Nephron (organoid): Measurements from ENCODE around the gene AP3B1.

Source experiments
- H3K27ac Mint-ChIP-seq, 3 experiments: 2 replicates each; pipeline ENCODE4 v1.8.0; 2020; ENCODE audit warnings: mixed read lengths in 3 of 3, mild to moderate bottlenecking in 2 of 3, moderate library complexity in 1 of 3
- H3K27me3 Mint-ChIP-seq: 2 replicates; pipeline ENCODE4 v1.8.0; 2021; ENCODE audit warnings: low read depth, mild to moderate bottlenecking, moderate library complexity, mixed read lengths
- H3K36me3 Mint-ChIP-seq: 2 replicates; pipeline ENCODE4 v1.8.0; 2020; ENCODE audit warnings: low read depth, mixed read lengths
- H3K4me1 Mint-ChIP-seq: 2 replicates; pipeline ENCODE4 v1.8.0; 2020; ENCODE audit warnings: mixed read lengths
- H3K4me3 Mint-ChIP-seq, 3 experiments: 2 replicates each; pipeline ENCODE4 v1.8.0; 2020; ENCODE audit warnings: mild to moderate bottlenecking in 3 of 3, mixed read lengths in 3 of 3, moderate library complexity in 2 of 3
- H3K9me3 Mint-ChIP-seq: 2 replicates; pipeline ENCODE4 v1.8.0; 2020; ENCODE audit warnings: mixed read lengths
- CTCF ChIP-seq, 3 experiments: fragments of 200-600 bp; sonication (generic); IDR thresholded peaks; one replicate each; pipeline ENCODE4 v1.5.0; 2021; ENCODE audit warnings: antibody characterized with exemption in 3 of 3; ENCODE audit not compliant: unreplicated experiment in 3 of 3

The AP3B1 gene

DNA sequence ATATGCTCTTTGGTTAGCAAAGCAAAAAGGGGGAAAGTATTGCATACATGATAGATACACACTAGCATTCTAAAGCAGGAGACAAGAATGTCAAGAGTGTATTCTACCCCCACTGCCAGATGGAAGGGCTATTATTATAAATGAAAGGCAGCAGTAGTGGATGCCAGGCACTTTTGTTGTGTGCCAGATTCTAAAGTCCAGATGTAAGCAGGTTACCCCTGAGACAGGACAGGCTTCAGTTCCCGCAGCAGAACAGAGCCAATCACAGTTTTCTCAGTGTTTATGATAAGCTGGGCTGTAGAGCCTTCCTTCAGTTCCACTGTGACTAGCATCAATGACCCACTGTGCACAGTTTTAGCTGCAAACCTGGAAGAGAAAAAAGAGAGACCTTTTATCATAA is 291.8 kb downstream of the AP3B1 start:
- H3K27me3 Mint-ChIP-seq, result peaks cover 3% of the 10 kb centered on the region
- H3K9me3 Mint-ChIP-seq, result no peaks in the 10 kb centered on the region
- no peak overlapping the region for H3K4me3 Mint-ChIP-seq
- no peak overlapping the region for H3K27ac Mint-ChIP-seq
- peaks cover 15% of the 10 kb centered on the region for H3K36me3 Mint-ChIP-seq
- no peak for TF ChIP-seq CTCF (IDR thresholded peaks at IDR 0.05; ENCODE audit: unreplicated experiment in 3 of 3)
- H3K4me1 Mint-ChIP-seq, result peaks cover 23% of the 10 kb centered on the region

DNA sequence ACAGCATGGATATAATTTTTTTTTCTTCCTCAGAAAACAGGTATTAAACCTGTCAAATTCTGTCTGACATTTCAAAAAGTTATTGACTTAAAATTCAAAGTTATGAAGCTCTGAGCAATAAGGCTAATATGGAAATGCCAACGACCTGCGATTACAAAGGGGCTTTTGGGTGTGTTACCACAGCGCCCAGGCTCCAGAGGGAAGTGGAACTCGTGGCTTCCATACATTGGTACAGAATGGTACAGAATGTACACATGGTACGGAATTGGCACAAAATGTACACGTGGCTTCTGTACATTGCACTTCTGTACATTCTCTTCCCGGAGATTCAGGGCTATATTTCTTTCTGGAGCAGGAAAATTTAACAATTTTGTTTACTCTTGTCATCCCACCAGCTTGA is 293.3 kb downstream of the AP3B1 start:
- no peaks in the 10 kb centered on the region for H3K9me3 Mint-ChIP-seq
- no peak overlapping the region for H3K27ac Mint-ChIP-seq
- no peak for TF ChIP-seq CTCF (IDR thresholded peaks at IDR 0.05; ENCODE audit: unreplicated experiment in 3 of 3)
- H3K27me3 Mint-ChIP-seq, result peaks cover 3% of the 10 kb centered on the region
- peaks cover 23% of the 10 kb centered on the region for H3K36me3 Mint-ChIP-seq
- peaks cover 34% of the 10 kb centered on the region for H3K4me1 Mint-ChIP-seq
- H3K4me3 Mint-ChIP-seq, result no peak overlapping the region

GRCh38 chr5:78000191-78000590 is 294.3 kb downstream of the AP3B1 start:
- no peak overlapping the region for H3K27ac Mint-ChIP-seq
- no peak overlapping the region for H3K4me3 Mint-ChIP-seq
- H3K36me3 Mint-ChIP-seq, result peaks cover 20% of the 10 kb centered on the region
- peaks cover 44% of the 10 kb centered on the region for H3K4me1 Mint-ChIP-seq
- H3K9me3 Mint-ChIP-seq, result no peaks in the 10 kb centered on the region
- peaks cover 3% of the 10 kb centered on the region for H3K27me3 Mint-ChIP-seq
- no peak for TF ChIP-seq CTCF (IDR thresholded peaks at IDR 0.05; ENCODE audit: unreplicated experiment in 3 of 3)

DNA sequence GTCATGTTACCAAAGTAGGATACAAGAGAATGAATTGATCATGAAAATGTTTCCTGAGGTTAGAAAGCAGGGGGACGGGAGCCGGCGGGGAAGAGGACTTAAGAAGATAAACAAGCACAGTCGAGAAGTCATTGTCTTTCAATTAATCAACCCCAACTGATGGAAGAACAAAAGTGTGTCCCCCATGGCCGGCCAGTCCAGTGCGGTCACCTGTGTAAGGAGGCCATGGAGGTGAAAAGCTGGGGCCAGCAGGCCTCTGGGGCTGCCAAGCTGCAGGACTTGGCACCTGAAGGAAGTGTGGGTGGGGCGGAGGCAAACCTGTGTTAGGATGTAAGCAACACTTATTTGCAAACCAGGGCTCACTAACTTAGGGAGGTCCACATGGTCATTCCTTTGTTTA is 295.1 kb downstream of the AP3B1 start:
- peaks cover 7% of the 10 kb centered on the region for H3K27me3 Mint-ChIP-seq
- H3K36me3 Mint-ChIP-seq, result peaks cover 20% of the 10 kb centered on the region
- H3K4me1 Mint-ChIP-seq, result peaks cover 47% of the 10 kb centered on the region
- no peak overlapping the region for H3K4me3 Mint-ChIP-seq
- TF ChIP-seq CTCF (IDR thresholded peaks at IDR 0.05; ENCODE audit: unreplicated experiment in 3 of 3), result no peak
- H3K27ac Mint-ChIP-seq, result peak overlapping the region in 1 of 3 experiments; percentile 6
- H3K9me3 Mint-ChIP-seq, result no peaks in the 10 kb centered on the region

DNA sequence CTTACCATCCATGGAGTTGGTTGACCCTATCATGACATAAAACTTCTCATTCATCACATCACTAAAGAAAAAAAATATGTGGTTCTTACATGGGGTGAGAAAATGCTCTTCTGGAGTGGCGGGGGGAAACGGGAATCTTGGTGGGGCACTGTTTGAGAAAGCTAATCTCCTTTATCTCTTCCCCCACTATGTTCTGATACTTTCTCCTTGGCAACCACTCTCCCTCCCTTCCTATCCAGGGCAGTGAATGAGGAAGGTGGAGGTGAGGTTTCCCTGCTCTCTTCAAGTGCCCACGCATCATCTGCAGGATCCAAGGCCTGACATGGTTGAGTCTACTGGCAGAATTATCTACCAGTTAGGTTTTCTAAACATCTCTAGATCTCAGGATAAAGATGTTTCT is 297.6 kb downstream of the AP3B1 start:
- H3K9me3 Mint-ChIP-seq, result no peaks in the 10 kb centered on the region
- peak overlapping the region in 1 of 3 experiments; percentile 18 for H3K27ac Mint-ChIP-seq
- H3K36me3 Mint-ChIP-seq, result peaks cover 20% of the 10 kb centered on the region
- H3K27me3 Mint-ChIP-seq, result peaks cover 11% of the 10 kb centered on the region
- peaks cover 55% of the 10 kb centered on the region for H3K4me1 Mint-ChIP-seq
- no peak for TF ChIP-seq CTCF (IDR thresholded peaks at IDR 0.05; ENCODE audit: unreplicated experiment in 3 of 3)
- H3K4me3 Mint-ChIP-seq, result no peak overlapping the region

GRCh38 chr5:77995793-77996409 is 298.6 kb downstream of the AP3B1 start:
- H3K36me3 Mint-ChIP-seq, result peaks cover 14% of the 10 kb centered on the region
- H3K4me1 Mint-ChIP-seq, result peaks cover 55% of the 10 kb centered on the region
- H3K9me3 Mint-ChIP-seq, result no peaks in the 10 kb centered on the region
- peak overlapping the region in 1 of 3 experiments; percentile 46 for H3K4me3 Mint-ChIP-seq
- H3K27ac Mint-ChIP-seq, result peak overlapping the region in 2 of 3 experiments; percentile 86 to 88
- no peak for TF ChIP-seq CTCF (IDR thresholded peaks at IDR 0.05; ENCODE audit: unreplicated experiment in 3 of 3)
- H3K27me3 Mint-ChIP-seq, result peaks cover 11% of the 10 kb centered on the region
